Measurements from ENCODE around the gene EFEMP2.
A peak's percentile ranks its signal among the peaks of the same experiment; 100 is the strongest.

EFEMP2 gene

GRCh38 chr11:65880844-65881421 is 8.3 kb upstream of the EFEMP2 start:
- Histone ChIP-seq H4K91ac (ENCODE audit: low read depth, low read length, poor library complexity) (no peak overlapping the region), H3K9me3 (replicated peaks in 1 of 2; ENCODE audit: control insufficient read depth in 2 of 2, insufficient read depth in 1 of 2, low read depth in 1 of 2, low read length in 2 of 2) (peaks cover 0 to 2% of the 10 kb centered on the region in 2 donors), H3K9ac (ENCODE audit: low read depth, low read length, poor library complexity) (no peak overlapping the region), H3K4ac (ENCODE audit: low read length) (no peak overlapping the region), H2AFZ (ENCODE audit: low read length) (no peak overlapping the region), H2BK5ac (ENCODE audit: low read length) (no peak overlapping the region), H3K23ac (ENCODE audit: low read depth, low read length, poor library complexity) (no peak overlapping the region), H4K8ac (ENCODE audit: low read depth, low read length) (no peak overlapping the region), H3K4me2 (ENCODE audit: insufficient read depth, low read length, poor library complexity, severe bottlenecking) (no peak overlapping the region), H3K27ac (replicated peaks; ENCODE audit: low read length) (no peak overlapping the region), H3K14ac (ENCODE audit: low read length) (no peak overlapping the region), H3K27me3 (ENCODE audit: control insufficient read depth in 3 of 3, insufficient read depth in 3 of 3, low read depth in 1 of 3, low read length in 3 of 3) (no peaks in the 10 kb centered on the region), H2BK15ac (ENCODE audit: low read length) (no peak overlapping the region), H2AK5ac (ENCODE audit: low read depth, low read length) (peak overlapping the region; percentile 41), H3K18ac (ENCODE audit: low read length) (peak overlapping the region; percentile 41), H3K36me3 (replicated peaks in 1 of 2; ENCODE audit: control insufficient read depth in 2 of 2, insufficient read depth in 2 of 2, low read length in 2 of 2) (peaks cover 25 to 42% of the 10 kb centered on the region in 2 donors), H3K79me1 (ENCODE audit: low read depth, low read length) (no peaks in the 10 kb centered on the region), H2BK120ac (ENCODE audit: low read depth, low read length) (no peak overlapping the region), H3K4me1 (ENCODE audit: control insufficient read depth in 2 of 2, insufficient read depth in 1 of 2, low read depth in 1 of 2, low read length in 2 of 2) (peaks cover 0 to 2% of the 10 kb centered on the region in 2 donors), H3K4me3 (ENCODE audit: low read length in 2 of 2) (no peak overlapping the region), H2BK12ac (ENCODE audit: low read length) (no peak overlapping the region)
- DNase-seq (ENCODE audit: low spot score) = no peak
- no CpG with 5 or more reads among the region's 7 CpGs for WGBS, 2 donors (ENCODE audit: extremely low coverage in 2 of 2, insufficient read length in 2 of 2, insufficient replicate concordance in 1 of 2)

GRCh38 chr11:65880027-65880426 is 7.4 kb upstream of the EFEMP2 start:
- H3K9me3 ChIP-seq (replicated peaks in 1 of 2; ENCODE audit: control insufficient read depth in 2 of 2, insufficient read depth in 1 of 2, low read depth in 1 of 2, low read length in 2 of 2) = peaks cover 0 to 2% of the 10 kb centered on the region in 2 donors
- no peak overlapping the region for H3K9ac ChIP-seq (ENCODE audit: low read depth, low read length, poor library complexity)
- H2BK5ac ChIP-seq (ENCODE audit: low read length) = no peak overlapping the region
- no peak overlapping the region for H3K18ac ChIP-seq (ENCODE audit: low read length)
- peak overlapping the region; percentile 86 for H3K23ac ChIP-seq (ENCODE audit: low read depth, low read length, poor library complexity)
- no peak for DNase-seq (ENCODE audit: low spot score)
- H3K4me1 ChIP-seq (ENCODE audit: control insufficient read depth in 2 of 2, insufficient read depth in 1 of 2, low read depth in 1 of 2, low read length in 2 of 2) = peaks cover 0 to 2% of the 10 kb centered on the region in 2 donors
- H3K27ac ChIP-seq (replicated peaks; ENCODE audit: low read length) = no peak overlapping the region
- H2AFZ ChIP-seq (ENCODE audit: low read length) = no peak overlapping the region
- no peak overlapping the region for H4K91ac ChIP-seq (ENCODE audit: low read depth, low read length, poor library complexity)
- no peak overlapping the region for H2BK120ac ChIP-seq (ENCODE audit: low read depth, low read length)
- no peaks in the 10 kb centered on the region for H3K79me1 ChIP-seq (ENCODE audit: low read depth, low read length)
- H4K8ac ChIP-seq (ENCODE audit: low read depth, low read length) = no peak overlapping the region
- no peaks in the 10 kb centered on the region for H3K27me3 ChIP-seq (ENCODE audit: control insufficient read depth in 3 of 3, insufficient read depth in 3 of 3, low read depth in 1 of 3, low read length in 3 of 3)
- H3K4me2 ChIP-seq (ENCODE audit: insufficient read depth, low read length, poor library complexity, severe bottlenecking) = no peak overlapping the region
- WGBS, 2 donors (ENCODE audit: extremely low coverage in 2 of 2, insufficient read length in 2 of 2, insufficient replicate concordance in 1 of 2) = no CpG with 5 or more reads among the region's 7 CpGs
- no peak overlapping the region for H2BK15ac ChIP-seq (ENCODE audit: low read length)
- no peak overlapping the region for H2BK12ac ChIP-seq (ENCODE audit: low read length)
- no peak overlapping the region for H3K14ac ChIP-seq (ENCODE audit: low read length)
- H3K36me3 ChIP-seq (replicated peaks in 1 of 2; ENCODE audit: control insufficient read depth in 2 of 2, insufficient read depth in 2 of 2, low read length in 2 of 2) = peaks cover 17 to 33% of the 10 kb centered on the region in 2 donors
- H2AK5ac ChIP-seq (ENCODE audit: low read depth, low read length) = no peak overlapping the region
- no peak overlapping the region for H3K4ac ChIP-seq (ENCODE audit: low read length)
- no peak overlapping the region for H3K4me3 ChIP-seq (ENCODE audit: low read length in 2 of 2)

GRCh38 chr11:65879617-65880016 is 7.0 kb upstream of the EFEMP2 start, which contains the start of gene CTSW:
CTSW (plus strand) TSS chr11:65879837; CDS start chr11:65879855, 18 bp downstream.
- Histone ChIP-seq H3K9me3 (replicated peaks in 1 of 2; ENCODE audit: control insufficient read depth in 2 of 2, insufficient read depth in 1 of 2, low read depth in 1 of 2, low read length in 2 of 2) (peaks cover 0 to 2% of the 10 kb centered on the region in 2 donors), H4K8ac (ENCODE audit: low read depth, low read length) (no peak within 1 kb of the TSS), H2BK15ac (ENCODE audit: low read length) (no peak within 1 kb of the TSS), H2BK5ac (ENCODE audit: low read length) (no peak within 1 kb of the TSS), H3K4me3 (ENCODE audit: low read length in 2 of 2) (no peak within 1 kb of the TSS), H3K9ac (ENCODE audit: low read depth, low read length, poor library complexity) (no peak within 1 kb of the TSS), H3K36me3 (replicated peaks in 1 of 2; ENCODE audit: control insufficient read depth in 2 of 2, insufficient read depth in 2 of 2, low read length in 2 of 2) (peaks cover 17 to 29% of the 10 kb centered on the region in 2 donors), H3K4me1 (ENCODE audit: control insufficient read depth in 2 of 2, insufficient read depth in 1 of 2, low read depth in 1 of 2, low read length in 2 of 2) (peaks cover 0 to 2% of the 10 kb centered on the region in 2 donors), H2AFZ (ENCODE audit: low read length) (no peak within 1 kb of the TSS), H2AK5ac (ENCODE audit: low read depth, low read length) (no peak within 1 kb of the TSS), H4K91ac (ENCODE audit: low read depth, low read length, poor library complexity) (no peak within 1 kb of the TSS), H3K18ac (ENCODE audit: low read length) (peak within 1 kb of the TSS; percentile 42), H2BK120ac (ENCODE audit: low read depth, low read length) (no peak within 1 kb of the TSS), H3K23ac (ENCODE audit: low read depth, low read length, poor library complexity) (peak within 1 kb of the TSS; percentile 86), H2BK12ac (ENCODE audit: low read length) (no peak within 1 kb of the TSS), H3K4me2 (ENCODE audit: insufficient read depth, low read length, poor library complexity, severe bottlenecking) (no peak within 1 kb of the TSS), H3K27ac (replicated peaks; ENCODE audit: low read length) (no peak within 1 kb of the TSS), H3K4ac (ENCODE audit: low read length) (no peak within 1 kb of the TSS), H3K27me3 (ENCODE audit: control insufficient read depth in 3 of 3, insufficient read depth in 3 of 3, low read depth in 1 of 3, low read length in 3 of 3) (no peaks in the 10 kb centered on the region), H3K14ac (ENCODE audit: low read length) (no peak within 1 kb of the TSS), H3K79me1 (ENCODE audit: low read depth, low read length) (no peaks in the 10 kb centered on the region)
- DNase-seq (ENCODE audit: low spot score) = no peak
- no CpG with 5 or more reads among the region's 7 CpGs for WGBS, 2 donors (ENCODE audit: extremely low coverage in 2 of 2, insufficient read length in 2 of 2, insufficient replicate concordance in 1 of 2)

- peaks cover 2% of the 10 kb centered on the region for H3K79me1 ChIP-seq (ENCODE audit: low read depth, low read length)
- peak overlapping the region; percentile 94 for H3K23ac ChIP-seq (ENCODE audit: low read depth, low read length, poor library complexity)
- peak overlapping the region; percentile 40 to 86 for H3K4me3 ChIP-seq (ENCODE audit: low read length in 2 of 2)
- H3K4ac ChIP-seq (ENCODE audit: low read length) = no peak overlapping the region
- no peak overlapping the region for H4K8ac ChIP-seq (ENCODE audit: low read depth, low read length)
- H2BK12ac ChIP-seq (ENCODE audit: low read length) = peak overlapping the region; percentile 73
- no peaks in the 10 kb centered on the region for H3K36me3 ChIP-seq (replicated peaks in 1 of 2; ENCODE audit: control insufficient read depth in 2 of 2, insufficient read depth in 2 of 2, low read length in 2 of 2)
- H2BK15ac ChIP-seq (ENCODE audit: low read length) = no peak overlapping the region
- peaks cover 0 to 5% (median 0%) of the 10 kb centered on the region in 3 experiments for H3K27me3 ChIP-seq (ENCODE audit: control insufficient read depth in 3 of 3, insufficient read depth in 3 of 3, low read depth in 1 of 3, low read length in 3 of 3)
- no peak overlapping the region for H4K91ac ChIP-seq (ENCODE audit: low read depth, low read length, poor library complexity)
- peak overlapping the region; percentile 34 for H3K27ac ChIP-seq (replicated peaks; ENCODE audit: low read length)
- H3K4me1 ChIP-seq (ENCODE audit: control insufficient read depth in 2 of 2, insufficient read depth in 1 of 2, low read depth in 1 of 2, low read length in 2 of 2) = peaks cover 0 to 22% of the 10 kb centered on the region in 2 donors
- peaks cover 0 to 2% of the 10 kb centered on the region in 2 donors for H3K9me3 ChIP-seq (replicated peaks in 1 of 2; ENCODE audit: control insufficient read depth in 2 of 2, insufficient read depth in 1 of 2, low read depth in 1 of 2, low read length in 2 of 2)
- peak overlapping the region; percentile 93 for H3K18ac ChIP-seq (ENCODE audit: low read length)
- no peak overlapping the region for H2AK5ac ChIP-seq (ENCODE audit: low read depth, low read length)
- peak; percentile 92 for DNase-seq (ENCODE audit: low spot score)
- H3K4me2 ChIP-seq (ENCODE audit: insufficient read depth, low read length, poor library complexity, severe bottlenecking) = peak overlapping the region; percentile 100
- H2BK5ac ChIP-seq (ENCODE audit: low read length) = no peak overlapping the region
- H3K14ac ChIP-seq (ENCODE audit: low read length) = no peak overlapping the region
- no CpG with 5 or more reads among the region's 54 CpGs for WGBS, 2 donors (ENCODE audit: extremely low coverage in 2 of 2, insufficient read length in 2 of 2, insufficient replicate concordance in 1 of 2)
- peak overlapping the region; percentile 86 for H2AFZ ChIP-seq (ENCODE audit: low read length)
- H3K9ac ChIP-seq (ENCODE audit: low read depth, low read length, poor library complexity) = peak overlapping the region; percentile 94
- H2BK120ac ChIP-seq (ENCODE audit: low read depth, low read length) = no peak overlapping the region
Measured at GRCh38 chr11:65873318-65874156, 937 bp upstream of the EFEMP2 start.

All from neuronal stem cell (in vitro differentiated cells).